ENCODE data around the gene PIGV. TPM values are rescaled to one million over a fixed set of nuclear protein-coding genes. Genes with fewer than 3 reads are reported as not detected.
"Not testable (repeated sequence)": the region's sequence is repeated elsewhere in the genome, so short reads cannot be mapped to it uniquely, and the experiment has no call there.

Gene PIGV
- total and polyA plus RNA-seq, 2 donors (not counting 1 experiment from before 2014, with no cell fraction given), result 13.3 to 29.6 TPM

GRCh38 chr1:26797627-26798026 is 9.9 kb downstream of the PIGV start:
- peaks cover 13% of the 10 kb centered on the region for H3K4me1 ChIP-seq (ENCODE audit: control insufficient read depth, extremely low read depth, insufficient read depth, low read length)
- H4K20me1 ChIP-seq (ENCODE audit: control insufficient read depth, extremely low read depth, insufficient read depth, low read length), result no peaks in the 10 kb centered on the region
- H3K9me3 ChIP-seq (ENCODE audit: control insufficient read depth, insufficient read depth, low read depth, low read length), result no peaks in the 10 kb centered on the region
- H3K27me3 ChIP-seq (ENCODE audit: control insufficient read depth, insufficient read depth, low read length), result no peaks in the 10 kb centered on the region
- no peak overlapping the region for H3K27ac ChIP-seq (ENCODE audit: insufficient read depth, low read length)
- no peak overlapping the region for H3K9ac ChIP-seq (ENCODE audit: insufficient read depth, low read length)
- no peaks in the 10 kb centered on the region for H3K79me2 ChIP-seq (ENCODE audit: control insufficient read depth, insufficient read depth, low read length)
- no peak overlapping the region for H2AFZ ChIP-seq (ENCODE audit: low read length)
- no peak for DNase-seq (ENCODE audit: low read depth in 2 of 2)
- no peak overlapping the region for H3K4me2 ChIP-seq (ENCODE audit: extremely low read depth, insufficient read depth, low read length)
- no peak for TF ChIP-seq EZH2 (IDR thresholded peaks at IDR 0.05; ENCODE audit: low read length, missing control alignments)
- TF ChIP-seq, protein P1, sequence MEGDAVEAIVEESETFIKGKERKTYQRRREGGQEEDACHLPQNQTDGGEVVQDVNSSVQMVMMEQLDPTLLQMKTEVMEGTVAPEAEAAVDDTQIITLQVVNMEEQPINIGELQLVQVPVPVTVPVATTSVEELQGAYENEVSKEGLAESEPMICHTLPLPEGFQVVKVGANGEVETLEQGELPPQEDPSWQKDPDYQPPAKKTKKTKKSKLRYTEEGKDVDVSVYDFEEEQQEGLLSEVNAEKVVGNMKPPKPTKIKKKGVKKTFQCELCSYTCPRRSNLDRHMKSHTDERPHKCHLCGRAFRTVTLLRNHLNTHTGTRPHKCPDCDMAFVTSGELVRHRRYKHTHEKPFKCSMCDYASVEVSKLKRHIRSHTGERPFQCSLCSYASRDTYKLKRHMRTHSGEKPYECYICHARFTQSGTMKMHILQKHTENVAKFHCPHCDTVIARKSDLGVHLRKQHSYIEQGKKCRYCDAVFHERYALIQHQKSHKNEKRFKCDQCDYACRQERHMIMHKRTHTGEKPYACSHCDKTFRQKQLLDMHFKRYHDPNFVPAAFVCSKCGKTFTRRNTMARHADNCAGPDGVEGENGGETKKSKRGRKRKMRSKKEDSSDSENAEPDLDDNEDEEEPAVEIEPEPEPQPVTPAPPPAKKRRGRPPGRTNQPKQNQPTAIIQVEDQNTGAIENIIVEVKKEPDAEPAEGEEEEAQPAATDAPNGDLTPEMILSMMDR (conservative IDR thresholded peaks at IDR 0.05 in 1 of 2, IDR thresholded peaks at IDR 0.05 in 1 of 2; ENCODE audit: low read depth in 1 of 2, low read length in 2 of 2), result no peak
- H3K36me3 ChIP-seq (ENCODE audit: control insufficient read depth, insufficient read depth, low read length), result peaks cover 5% of the 10 kb centered on the region
- H3K4me3 ChIP-seq (replicated peaks in 1 of 4; ENCODE audit: control extremely low read depth in 1 of 4, insufficient read depth in 1 of 4, low read depth in 3 of 4, low read length in 4 of 4), result no peak overlapping the region

DNA sequence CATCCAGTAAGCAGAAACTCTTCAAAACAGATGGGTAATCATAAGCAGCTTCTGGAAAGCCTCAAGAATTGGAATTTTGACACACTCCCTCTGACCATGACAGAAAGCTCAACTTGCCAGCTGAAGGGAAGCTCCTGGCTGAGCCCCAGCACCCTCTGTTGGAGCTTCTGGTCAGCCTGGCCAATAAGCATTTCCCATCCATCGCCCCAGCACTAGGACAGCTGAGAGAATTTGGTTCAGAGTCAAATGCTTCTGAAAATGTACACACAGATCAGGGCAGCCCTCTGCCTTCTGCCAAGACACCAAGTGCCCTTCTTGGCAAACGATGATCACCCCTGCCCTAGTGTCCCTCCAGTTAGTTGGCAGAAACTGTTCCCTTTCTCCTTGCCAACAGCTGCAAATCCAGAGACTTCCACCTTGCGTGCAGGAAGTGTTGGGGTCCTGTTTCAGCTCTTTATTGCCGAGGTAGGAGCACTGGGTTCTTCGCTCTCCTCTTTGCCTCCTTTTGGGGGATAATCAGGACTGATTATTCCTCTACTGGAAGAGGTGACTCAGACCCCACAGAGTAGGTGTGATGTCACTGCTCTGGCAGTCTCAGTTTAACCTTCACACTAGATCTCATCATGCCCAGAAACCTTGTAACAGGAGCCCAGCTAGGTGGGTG is 11.9 kb downstream of the PIGV start:
- no peak overlapping the region for H3K9ac ChIP-seq (ENCODE audit: insufficient read depth, low read length)
- H3K4me2 ChIP-seq (ENCODE audit: extremely low read depth, insufficient read depth, low read length), result peak overlapping the region; percentile 68
- peak overlapping the region in 2 of 4 experiments; percentile 3 to 32 for H3K4me3 ChIP-seq (replicated peaks in 1 of 4; ENCODE audit: control extremely low read depth in 1 of 4, insufficient read depth in 1 of 4, low read depth in 3 of 4, low read length in 4 of 4)
- TF ChIP-seq, protein P1 (conservative IDR thresholded peaks at IDR 0.05 in 1 of 2, IDR thresholded peaks at IDR 0.05 in 1 of 2; ENCODE audit: low read depth in 1 of 2, low read length in 2 of 2), result peak in 1 of 2 donors; percentile 5
- TF ChIP-seq EZH2 (IDR thresholded peaks at IDR 0.05; ENCODE audit: low read length, missing control alignments), result no peak
- H4K20me1 ChIP-seq (ENCODE audit: control insufficient read depth, extremely low read depth, insufficient read depth, low read length), result no peaks in the 10 kb centered on the region
- H3K36me3 ChIP-seq (ENCODE audit: control insufficient read depth, insufficient read depth, low read length), result peaks cover 2% of the 10 kb centered on the region
- DNase-seq (ENCODE audit: low read depth in 2 of 2), result peak; percentile 84 to 96
- H3K27me3 ChIP-seq (ENCODE audit: control insufficient read depth, insufficient read depth, low read length), result no peaks in the 10 kb centered on the region
- no peak overlapping the region for H2AFZ ChIP-seq (ENCODE audit: low read length)
- peak overlapping the region; percentile 13 for H3K27ac ChIP-seq (ENCODE audit: insufficient read depth, low read length)
- no peaks in the 10 kb centered on the region for H3K79me2 ChIP-seq (ENCODE audit: control insufficient read depth, insufficient read depth, low read length)
- H3K9me3 ChIP-seq (ENCODE audit: control insufficient read depth, insufficient read depth, low read depth, low read length), result no peaks in the 10 kb centered on the region
- peaks cover 13% of the 10 kb centered on the region for H3K4me1 ChIP-seq (ENCODE audit: control insufficient read depth, extremely low read depth, insufficient read depth, low read length)

GRCh38 chr1:26803932-26804331 is 16.2 kb downstream of the PIGV start:
- not testable (repeated sequence) for H4K20me1 ChIP-seq (ENCODE audit: control insufficient read depth, extremely low read depth, insufficient read depth, low read length); H3K79me2 ChIP-seq (ENCODE audit: control insufficient read depth, insufficient read depth, low read length); H3K9ac ChIP-seq (ENCODE audit: insufficient read depth, low read length); H3K27me3 ChIP-seq (ENCODE audit: control insufficient read depth, insufficient read depth, low read length); H3K4me3 ChIP-seq (replicated peaks in 1 of 4; ENCODE audit: control extremely low read depth in 1 of 4, insufficient read depth in 1 of 4, low read depth in 3 of 4, low read length in 4 of 4); H3K9me3 ChIP-seq (ENCODE audit: control insufficient read depth, insufficient read depth, low read depth, low read length); H3K4me2 ChIP-seq (ENCODE audit: extremely low read depth, insufficient read depth, low read length); H3K36me3 ChIP-seq (ENCODE audit: control insufficient read depth, insufficient read depth, low read length); H3K27ac ChIP-seq (ENCODE audit: insufficient read depth, low read length); DNase-seq (ENCODE audit: low read depth in 2 of 2); H2AFZ ChIP-seq (ENCODE audit: low read length)
- H3K4me1 ChIP-seq (ENCODE audit: control insufficient read depth, extremely low read depth, insufficient read depth, low read length), result peaks cover 11% of the 10 kb centered on the region

All from fibroblast of lung (primary cell).